Fibroblast of lung (primary cell): ENCODE data around the gene DDX59. TPM values are rescaled to one million over a fixed set of nuclear protein-coding genes. Genes with fewer than 3 reads are reported as not detected.

Experiments
- DNase-seq, 2 donors: peaks; one replicate each; pipeline versions ENCODE4 v3.0.0 to v3.0.0-alpha.2; 2010; ENCODE audit warnings: low read depth in 2 of 2
- H2AFZ ChIP-seq: 2 replicates; pipeline ENCODE4 v1.5.1; 2012; ENCODE audit warnings: low read length, control low read depth, inconsistent platforms
- H3K27ac ChIP-seq: 2 replicates; pipeline ENCODE4 v1.5.1; 2011; ENCODE audit warnings: low read length, control low read depth; ENCODE audit not compliant: insufficient read depth
- H3K27me3 ChIP-seq: 2 replicates; pipeline ENCODE4 v1.5.1; 2011; ENCODE audit warnings: mild to moderate bottlenecking, low read length; ENCODE audit not compliant: control insufficient read depth, insufficient read depth
- H3K36me3 ChIP-seq: 2 replicates; pipeline ENCODE4 v1.5.1; 2011; ENCODE audit warnings: low read length; ENCODE audit not compliant: control insufficient read depth, insufficient read depth
- H3K4me1 ChIP-seq: 2 replicates; pipeline ENCODE4 v1.5.1; 2011; ENCODE audit warnings: low read length; ENCODE audit not compliant: control insufficient read depth, insufficient read depth; ENCODE audit errors: extremely low read depth
- H3K4me2 ChIP-seq: 2 replicates; pipeline ENCODE4 v1.5.1; 2011; ENCODE audit warnings: low read length, control low read depth; ENCODE audit not compliant: insufficient read depth; ENCODE audit errors: extremely low read depth
- H3K4me3 ChIP-seq, 4 experiments: fragments of 200-600 bp in 1 of 4; sonication (generic) in 1 of 4; replicated peaks in 1 of 4; 2 replicates each; pipeline ENCODE4 v1.5.1; 2011 to 2016; ENCODE audit warnings: low read length in 4 of 4, low read depth in 3 of 4, mild to moderate bottlenecking in 3 of 4, control low read depth in 2 of 4, inconsistent platforms in 1 of 4, mixed read lengths in 1 of 4; ENCODE audit not compliant: insufficient read depth in 1 of 4; ENCODE audit errors: control extremely low read depth in 1 of 4
- H3K79me2 ChIP-seq: 2 replicates; pipeline ENCODE4 v1.5.1; 2012; ENCODE audit warnings: mild to moderate bottlenecking, low read length, inconsistent platforms; ENCODE audit not compliant: control insufficient read depth, insufficient read depth
- H3K9ac ChIP-seq: 2 replicates; pipeline ENCODE4 v1.5.1; 2011; ENCODE audit warnings: mild to moderate bottlenecking, low read length, control low read depth; ENCODE audit not compliant: insufficient read depth
- H3K9me3 ChIP-seq: 2 replicates; pipeline ENCODE4 v1.5.1; 2012; ENCODE audit warnings: low read depth, low read length; ENCODE audit not compliant: control insufficient read depth, insufficient read depth
- H4K20me1 ChIP-seq: 2 replicates; pipeline ENCODE4 v1.5.1; 2011; ENCODE audit warnings: low read length; ENCODE audit not compliant: control insufficient read depth, insufficient read depth; ENCODE audit errors: extremely low read depth
- EZH2 ChIP-seq: IDR thresholded peaks from 2 replicates; pipeline ENCODE4 v1.5.1; 2012; ENCODE audit warnings: low read length, control low read depth, mild to moderate bottlenecking; ENCODE audit errors: missing control alignments
- polyA plus RNA-seq, 2 donors: library from polyadenylated mRNA; depleted of rRNA in 1 of 2; stranded (reverse) in 1 of 2; unstranded in 1 of 2; fragments of >200 nt; gene quantifications; 2 replicates each; pipeline ENCODE4 v1.2.1, GENCODE V29; 2011 to 2012; ENCODE audit warnings: missing spikeins in 1 of 2
- total RNA-seq: library from RNA; depleted of rRNA; stranded (reverse); fragments of >200 nt; gene quantifications from 2 replicates; pipeline ENCODE4 v1.2.1, GENCODE V29; 2014
- TF ChIP-seq, protein P1 (sequence below), 2 donors: IDR thresholded peaks in 1 of 2; conservative IDR thresholded peaks in 1 of 2; 1 replicate in 1 of 2; 2 replicates in 1 of 2; pipeline ENCODE4 v1.5.1; 2011 to 2012; ENCODE audit warnings: low read length in 2 of 2, control low read depth in 1 of 2, inconsistent platforms in 1 of 2, low read depth in 1 of 2, mild to moderate bottlenecking in 1 of 2

Gene DDX59
- total and polyA plus RNA-seq, 2 donors (not counting 1 experiment from before 2014, with no cell fraction given): 14.0 to 18.7 TPM

DNA sequence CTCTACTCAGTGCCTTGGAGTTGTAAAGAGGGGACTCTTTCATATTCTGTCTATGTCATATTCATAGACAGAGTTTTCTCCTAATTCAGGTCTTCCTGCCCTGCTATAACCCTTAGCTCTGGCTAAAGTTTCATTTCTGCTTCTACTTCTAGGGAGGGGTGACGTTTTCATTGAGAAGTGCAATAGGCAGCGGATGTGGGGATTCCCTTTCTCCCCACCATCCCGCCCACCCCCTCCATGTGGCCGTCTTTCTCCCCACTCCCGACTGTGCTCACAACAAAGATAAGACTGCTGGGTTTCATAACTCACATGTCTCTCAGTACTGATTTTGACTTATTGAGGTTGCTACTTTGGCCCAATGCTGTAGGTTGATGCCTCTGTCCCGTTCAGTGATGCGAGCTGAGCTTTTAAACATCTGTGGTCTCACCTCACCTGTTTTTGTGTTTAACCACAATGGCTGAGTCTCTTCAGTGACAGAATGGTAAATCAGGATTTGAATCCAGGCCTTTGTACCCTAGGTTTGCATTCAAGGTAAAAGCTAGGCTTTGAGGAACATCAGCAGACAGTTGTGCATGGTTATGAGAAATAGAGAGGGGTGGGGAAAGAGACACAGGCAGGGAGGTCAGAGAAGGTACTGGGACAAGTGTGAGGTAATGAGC, 41.4 kb downstream of the DDX59 start:
- Histone ChIP-seq H3K79me2 (no peaks in the 10 kb centered on the region), H3K4me1 (no peaks in the 10 kb centered on the region), H3K27me3 (no peaks in the 10 kb centered on the region), H3K9ac (no peak overlapping the region), H3K9me3 (no peaks in the 10 kb centered on the region), H3K4me3 (no peak overlapping the region), H4K20me1 (no peaks in the 10 kb centered on the region), H3K4me2 (no peak overlapping the region), H2AFZ (no peak overlapping the region), H3K36me3 (no peaks in the 10 kb centered on the region), H3K27ac (no peak overlapping the region)
- no peak for DNase-seq
- no peak for TF ChIP-seq EZH2
- TF ChIP-seq, protein P1, sequence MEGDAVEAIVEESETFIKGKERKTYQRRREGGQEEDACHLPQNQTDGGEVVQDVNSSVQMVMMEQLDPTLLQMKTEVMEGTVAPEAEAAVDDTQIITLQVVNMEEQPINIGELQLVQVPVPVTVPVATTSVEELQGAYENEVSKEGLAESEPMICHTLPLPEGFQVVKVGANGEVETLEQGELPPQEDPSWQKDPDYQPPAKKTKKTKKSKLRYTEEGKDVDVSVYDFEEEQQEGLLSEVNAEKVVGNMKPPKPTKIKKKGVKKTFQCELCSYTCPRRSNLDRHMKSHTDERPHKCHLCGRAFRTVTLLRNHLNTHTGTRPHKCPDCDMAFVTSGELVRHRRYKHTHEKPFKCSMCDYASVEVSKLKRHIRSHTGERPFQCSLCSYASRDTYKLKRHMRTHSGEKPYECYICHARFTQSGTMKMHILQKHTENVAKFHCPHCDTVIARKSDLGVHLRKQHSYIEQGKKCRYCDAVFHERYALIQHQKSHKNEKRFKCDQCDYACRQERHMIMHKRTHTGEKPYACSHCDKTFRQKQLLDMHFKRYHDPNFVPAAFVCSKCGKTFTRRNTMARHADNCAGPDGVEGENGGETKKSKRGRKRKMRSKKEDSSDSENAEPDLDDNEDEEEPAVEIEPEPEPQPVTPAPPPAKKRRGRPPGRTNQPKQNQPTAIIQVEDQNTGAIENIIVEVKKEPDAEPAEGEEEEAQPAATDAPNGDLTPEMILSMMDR (conservative IDR thresholded peaks at IDR 0.05 in 1 of 2, IDR thresholded peaks at IDR 0.05 in 1 of 2; ENCODE audit: low read depth in 1 of 2, low read length in 2 of 2): no peak

DNA sequence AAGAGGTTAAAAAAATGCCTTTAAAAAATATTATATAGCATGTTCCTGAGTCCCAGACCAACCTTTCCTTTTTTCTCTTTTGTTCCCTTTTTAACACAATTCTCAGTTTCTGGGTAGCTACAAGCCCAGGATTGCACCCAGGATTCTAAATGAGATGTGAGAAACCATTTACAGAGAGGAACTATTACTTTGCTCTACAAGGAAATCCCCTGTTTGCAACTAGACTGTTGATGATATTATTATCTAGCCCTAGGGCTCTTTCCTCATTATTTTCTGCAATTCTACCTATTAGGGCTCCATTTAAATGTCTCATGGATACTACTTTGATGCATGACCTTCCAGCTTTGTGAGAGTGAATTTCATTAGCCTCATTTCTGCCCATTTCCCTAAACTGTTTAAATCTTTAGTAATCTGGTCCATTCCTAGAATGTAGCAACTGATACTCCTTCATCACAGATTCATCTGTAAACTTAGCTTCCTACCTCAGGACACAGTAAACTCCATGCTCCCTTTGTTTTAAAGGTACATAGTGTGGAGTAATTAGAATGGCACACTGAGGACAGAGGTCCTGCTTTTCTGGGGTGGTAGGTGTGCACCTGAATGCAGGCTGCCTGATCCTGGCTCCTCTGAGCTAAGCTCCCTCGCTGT, 42.0 kb downstream of the DDX59 start:
- no peaks in the 10 kb centered on the region for H3K36me3 ChIP-seq
- no peaks in the 10 kb centered on the region for H3K27me3 ChIP-seq
- no peak overlapping the region for H3K27ac ChIP-seq
- no peaks in the 10 kb centered on the region for H4K20me1 ChIP-seq
- no peak for DNase-seq
- H3K4me3 ChIP-seq: no peak overlapping the region
- H3K4me1 ChIP-seq: no peaks in the 10 kb centered on the region
- H3K9ac ChIP-seq: no peak overlapping the region
- no peak overlapping the region for H2AFZ ChIP-seq
- no peaks in the 10 kb centered on the region for H3K79me2 ChIP-seq
- no peak overlapping the region for H3K4me2 ChIP-seq
- no peak for TF ChIP-seq EZH2
- TF ChIP-seq, protein P1 (conservative IDR thresholded peaks at IDR 0.05 in 1 of 2, IDR thresholded peaks at IDR 0.05 in 1 of 2; ENCODE audit: low read depth in 1 of 2, low read length in 2 of 2): no peak
- H3K9me3 ChIP-seq: no peaks in the 10 kb centered on the region

DNA sequence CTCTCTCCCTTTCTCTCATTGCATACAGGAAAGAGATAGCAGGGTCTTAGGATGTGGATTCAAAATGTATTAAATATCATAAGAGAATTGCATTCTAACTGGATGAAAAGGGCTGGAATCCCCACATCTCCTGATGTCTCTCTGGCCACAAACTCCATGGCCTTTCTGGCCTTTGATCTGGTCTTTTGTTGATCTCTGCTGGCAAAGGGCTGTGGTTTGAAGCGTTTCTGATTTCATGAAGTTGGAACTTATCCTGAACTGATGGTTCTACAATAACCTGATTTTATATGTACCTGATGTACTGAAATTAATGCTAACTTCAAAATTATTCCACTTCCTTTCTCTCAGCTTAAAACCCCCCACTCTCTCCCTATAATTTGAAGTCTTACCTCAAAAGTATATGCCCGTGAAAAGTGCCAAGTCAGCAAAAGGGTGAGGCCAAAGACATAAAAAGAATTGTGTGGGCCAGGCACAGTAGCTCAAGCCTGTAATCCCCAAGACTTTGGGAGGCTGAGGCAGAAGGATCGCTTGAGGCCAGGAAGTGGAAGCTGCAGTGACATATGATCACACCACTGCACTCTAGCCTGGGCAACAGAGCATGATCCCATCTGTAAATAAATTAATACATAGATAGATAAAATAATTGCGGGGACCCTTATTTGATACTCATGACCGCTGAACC, 42.7 kb downstream of the DDX59 start:
- H3K9me3 ChIP-seq: no peaks in the 10 kb centered on the region
- TF ChIP-seq EZH2: no peak
- TF ChIP-seq, protein P1 (conservative IDR thresholded peaks at IDR 0.05 in 1 of 2, IDR thresholded peaks at IDR 0.05 in 1 of 2; ENCODE audit: low read depth in 1 of 2, low read length in 2 of 2): no peak
- no peaks in the 10 kb centered on the region for H3K27me3 ChIP-seq
- H3K36me3 ChIP-seq: no peaks in the 10 kb centered on the region
- DNase-seq: no peak
- H3K4me3 ChIP-seq: no peak overlapping the region
- H3K79me2 ChIP-seq: no peaks in the 10 kb centered on the region
- H3K27ac ChIP-seq: no peak overlapping the region
- H3K4me1 ChIP-seq: no peaks in the 10 kb centered on the region
- H3K4me2 ChIP-seq: no peak overlapping the region
- no peak overlapping the region for H2AFZ ChIP-seq
- H3K9ac ChIP-seq: no peak overlapping the region
- H4K20me1 ChIP-seq: no peaks in the 10 kb centered on the region
